GM18502 (cell line): ENCODE results near the gene TEKTIP1.
"Not testable (repeated sequence)": the region's sequence is repeated elsewhere in the genome, so short reads cannot be mapped to it uniquely, and the experiment has no call there.

Experiments
- ATAC-seq: cut with Tn5 transposase; IDR thresholded peaks from one replicate; pipeline ENCODE4 v1.9.1; 2021; ENCODE audit warnings: mild to moderate bottlenecking; ENCODE audit not compliant: unreplicated experiment, poor library complexity

Gene TEKTIP1

DNA sequence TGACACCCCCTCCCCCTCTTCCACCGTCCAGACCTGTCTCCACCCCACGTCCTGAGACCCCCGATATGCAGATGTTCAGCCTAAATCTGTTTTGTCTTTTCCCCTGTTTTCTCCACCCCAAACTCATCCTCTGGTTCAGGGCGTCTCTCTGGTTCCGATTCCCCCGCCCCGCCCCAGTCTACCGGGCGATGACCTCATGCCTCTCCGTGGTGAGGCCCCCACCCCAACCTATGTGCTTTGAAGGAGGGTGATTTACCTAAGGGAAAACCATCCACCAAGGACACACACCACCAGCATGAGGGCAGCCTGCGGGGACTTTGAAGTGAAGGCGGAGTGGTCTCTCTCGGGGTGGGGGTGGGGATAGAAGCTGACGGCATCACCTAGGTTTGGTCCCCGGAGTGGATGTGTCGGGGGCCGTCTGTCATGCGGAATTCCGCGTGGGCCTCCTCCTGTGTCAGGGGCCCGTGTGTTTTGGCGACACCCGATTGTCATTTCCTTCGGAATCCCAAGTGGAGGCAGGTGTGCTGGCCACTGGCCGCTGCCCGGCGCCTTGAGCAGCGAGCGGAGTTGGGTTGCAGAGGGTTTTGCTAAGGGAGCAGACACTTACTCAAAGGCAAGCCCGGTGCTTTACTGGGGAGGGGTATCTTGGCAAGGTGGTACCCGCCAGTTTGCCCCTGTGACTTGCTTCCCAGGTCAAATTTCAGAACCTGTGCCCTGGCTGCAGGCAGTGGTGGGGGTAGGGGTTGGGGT lies 31.4 kb upstream of the TEKTIP1 start:
- ATAC-seq, result no peak

DNA sequence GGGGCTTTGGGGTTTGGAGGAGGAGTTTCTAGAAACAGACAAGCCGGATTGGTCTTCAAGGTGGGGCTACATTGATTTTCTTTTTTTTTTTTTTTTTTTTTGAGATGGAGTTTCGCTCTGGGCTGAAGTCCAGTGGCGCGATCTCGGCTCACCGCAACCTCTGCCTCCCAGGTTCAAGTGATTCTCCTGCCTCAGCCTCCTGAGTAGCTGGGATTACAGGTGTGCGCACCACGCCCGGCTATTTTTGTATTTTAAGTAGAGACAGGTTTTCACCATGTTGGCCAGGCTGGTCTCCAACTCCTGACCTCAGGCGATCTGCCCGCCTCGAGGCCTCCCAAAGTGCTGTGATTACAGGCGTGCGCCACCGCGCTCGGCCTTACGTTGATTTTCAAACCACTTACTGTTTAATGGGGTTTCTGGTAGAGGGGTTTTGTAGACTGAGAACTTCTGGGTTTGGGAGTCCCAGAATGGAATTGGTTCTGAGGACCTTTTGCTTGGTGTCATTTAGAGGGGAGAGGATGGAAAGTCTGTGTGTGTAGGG lies 30.8 kb upstream of the TEKTIP1 start:
- not testable (repeated sequence) for ATAC-seq

DNA sequence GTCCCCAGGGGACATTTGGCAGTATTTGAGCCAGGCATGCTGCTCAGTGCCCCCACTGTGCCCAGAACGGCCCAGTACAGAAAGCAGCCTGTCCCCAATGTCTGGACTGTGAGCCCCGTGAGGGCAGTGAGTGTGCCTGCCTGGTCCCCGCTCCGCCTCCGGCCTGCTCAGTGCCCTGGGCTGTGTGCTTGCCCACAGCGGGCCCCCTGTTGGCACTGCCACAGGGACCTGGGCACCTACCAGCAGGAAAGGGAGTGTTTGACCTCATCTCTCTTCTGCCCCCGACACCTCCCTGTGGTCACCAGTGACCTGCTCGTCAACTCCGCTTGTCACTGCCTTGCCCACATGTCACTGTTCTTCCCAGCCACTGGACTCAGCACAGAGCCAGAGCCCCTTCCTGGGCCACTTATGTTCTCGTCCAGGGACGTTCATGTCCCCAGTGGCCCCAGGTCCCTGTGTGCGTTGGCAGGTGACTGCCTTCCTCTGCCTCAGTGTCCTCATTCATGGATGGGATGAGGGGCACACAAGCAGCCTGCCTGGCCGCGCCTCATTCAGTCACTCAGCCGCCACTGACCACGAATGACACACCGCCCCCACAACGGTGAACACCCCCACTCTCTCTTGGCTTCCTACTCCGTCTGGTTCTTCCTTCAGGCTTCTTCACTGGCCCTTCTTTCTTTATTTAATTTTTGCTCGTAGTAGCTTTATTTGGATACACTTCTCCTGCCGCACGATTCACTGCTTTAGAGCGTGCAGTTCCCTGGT lies 30.0 kb upstream of the TEKTIP1 start:
- ATAC-seq, result no peak

DNA sequence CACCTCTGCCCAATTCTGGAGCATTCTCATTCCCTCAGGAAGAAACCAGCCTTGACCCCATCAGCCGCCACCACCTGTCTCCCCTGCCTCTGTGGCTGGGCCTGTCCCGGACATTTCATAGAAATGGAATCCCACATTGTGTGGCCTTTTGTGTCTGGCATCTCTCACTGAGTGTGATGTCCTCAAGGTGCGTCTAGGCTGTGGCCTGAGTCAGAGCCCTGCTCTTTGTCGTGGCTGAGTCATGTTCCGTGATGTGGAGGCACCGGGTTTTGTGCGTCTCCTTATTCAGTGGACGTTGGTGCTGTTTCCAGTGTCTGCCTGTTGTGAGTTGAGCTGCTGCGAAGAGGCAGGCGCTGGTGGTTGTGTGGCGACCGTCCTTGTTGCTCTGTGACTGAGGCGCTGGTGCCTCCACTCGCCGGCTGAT lies 29.4 kb upstream of the TEKTIP1 start:
- ATAC-seq, result no peak

DNA sequence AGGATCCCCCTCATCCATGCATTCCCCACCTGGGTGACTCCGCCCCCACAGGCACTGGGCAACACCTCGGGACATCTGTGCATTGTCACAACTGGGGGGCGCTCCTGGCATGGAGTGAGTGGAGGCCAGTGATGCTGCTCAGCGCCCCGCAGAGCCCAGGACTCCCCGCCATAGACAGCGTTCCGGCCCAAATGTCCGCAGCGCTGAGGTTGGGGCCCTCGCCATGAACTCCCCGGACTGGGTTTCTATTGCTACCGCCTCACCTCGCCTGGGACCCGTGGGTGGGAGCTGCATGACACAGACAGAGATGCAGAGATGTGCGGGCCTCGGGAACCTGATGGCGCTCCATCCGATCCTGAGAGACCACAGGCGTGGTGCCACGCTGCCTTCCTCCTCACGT lies 28.2 kb upstream of the TEKTIP1 start:
- no peak for ATAC-seq

DNA sequence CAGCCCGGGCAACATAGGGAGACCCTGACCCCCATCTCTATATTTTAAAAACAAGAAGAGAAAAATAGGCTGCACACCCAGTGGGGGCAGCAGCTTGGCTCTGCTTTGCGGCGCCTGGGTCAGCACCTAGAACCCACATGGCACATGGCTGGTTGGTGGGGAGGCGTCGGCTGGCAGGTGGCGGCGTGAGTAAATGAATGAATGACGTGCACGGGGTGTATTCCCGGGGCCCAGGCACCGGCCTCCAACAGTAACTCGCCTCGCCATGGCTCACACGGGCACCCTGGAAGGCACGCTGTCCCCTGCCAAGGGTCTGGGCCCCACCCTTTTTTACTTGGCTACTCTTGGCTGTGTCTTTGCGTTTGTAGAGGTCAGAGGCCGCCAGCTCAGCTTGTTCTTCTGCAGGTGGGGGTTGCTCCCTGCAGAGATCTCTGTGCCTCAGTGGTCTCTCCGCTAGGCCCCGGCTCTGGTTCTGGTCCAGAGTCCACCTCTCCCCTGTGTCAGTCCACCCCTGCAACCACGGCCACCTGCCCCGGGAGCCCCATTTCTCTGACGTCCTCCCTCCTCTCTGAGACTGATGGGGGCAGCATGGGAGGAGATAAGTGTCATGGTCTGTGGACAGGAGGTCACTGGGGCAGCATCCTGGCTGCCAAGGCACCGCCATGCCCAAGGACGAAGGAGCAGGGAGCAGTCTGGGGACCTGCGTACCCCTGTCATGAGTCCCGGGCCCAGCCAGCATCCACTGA lies 27.3 kb upstream of the TEKTIP1 start:
- ATAC-seq, result no peak

DNA sequence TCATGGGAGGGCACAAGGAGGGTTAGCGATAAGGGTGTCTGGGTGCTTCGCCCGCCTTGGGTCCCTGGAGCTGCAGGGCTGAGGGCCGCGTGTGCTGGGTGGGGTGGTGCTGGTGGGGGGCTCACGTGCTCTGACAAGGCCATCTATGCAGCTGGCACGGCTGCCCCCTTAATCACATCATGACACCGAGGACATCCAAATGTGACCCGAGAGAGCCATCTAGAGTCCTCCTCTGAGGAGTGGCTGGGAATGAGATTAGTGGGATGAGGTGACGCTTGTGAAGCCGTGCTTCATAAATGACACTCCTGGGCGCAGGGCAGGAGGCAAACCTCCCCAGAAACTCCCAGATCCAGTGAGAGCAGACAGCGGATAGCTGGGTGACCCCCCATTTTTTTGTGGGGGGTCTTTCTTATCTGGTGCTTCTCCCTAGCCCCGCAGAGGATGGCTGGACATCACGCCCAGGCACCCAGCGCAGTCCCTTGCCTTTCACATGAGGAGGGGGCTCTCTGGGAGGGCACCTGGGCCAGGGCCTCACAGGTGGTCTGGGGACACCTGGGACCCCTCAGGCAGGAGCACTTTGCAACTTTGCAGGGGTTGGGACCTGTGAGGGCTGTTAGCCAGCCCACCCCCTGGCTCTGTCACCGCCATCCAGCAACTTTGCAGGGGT lies 26.3 kb upstream of the TEKTIP1 start:
- no peak for ATAC-seq

DNA sequence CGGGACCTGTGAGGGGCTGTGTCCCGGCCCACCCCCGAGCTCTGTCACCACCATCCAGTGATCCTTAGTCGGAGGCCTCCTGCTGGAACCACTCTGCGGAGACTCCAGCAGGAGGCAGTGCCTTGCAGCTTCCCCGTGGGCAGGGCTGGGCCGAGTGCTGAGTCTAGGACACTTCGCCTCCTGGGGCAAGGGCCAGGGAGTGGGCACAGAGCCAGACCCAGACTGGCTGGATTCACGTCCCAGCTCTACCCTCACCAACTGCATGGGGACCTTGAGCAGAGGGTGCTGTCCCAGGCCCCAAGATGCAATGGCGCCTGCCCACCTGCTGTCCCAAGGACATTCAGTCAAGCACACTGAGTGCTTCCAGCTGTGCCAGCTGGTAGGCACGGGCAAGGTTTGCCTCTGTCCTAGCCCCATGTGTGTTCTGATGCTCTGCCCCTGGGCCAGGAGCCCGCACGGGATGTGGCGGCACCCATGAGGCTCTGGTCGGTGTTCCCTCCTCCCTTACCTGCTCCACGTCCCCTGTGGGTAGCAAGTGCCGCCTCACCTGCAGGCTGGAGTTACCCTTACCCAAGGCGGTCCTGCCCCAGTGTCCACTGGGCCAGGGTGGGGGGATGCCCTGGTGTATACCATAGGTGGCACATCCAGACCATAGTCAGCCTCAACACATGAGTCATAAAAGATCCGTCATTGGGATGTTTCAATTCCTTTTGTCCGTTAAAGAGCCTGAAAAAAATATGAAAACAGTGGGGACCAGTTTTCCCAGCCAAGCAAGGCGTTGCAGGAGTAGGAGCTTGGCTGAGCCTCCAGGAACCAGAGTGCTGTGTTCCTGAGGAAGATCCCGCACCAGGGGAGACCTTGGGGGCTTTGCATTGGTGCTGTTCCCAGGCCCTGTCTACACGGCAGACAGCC lies 25.5 kb upstream of the TEKTIP1 start:
- no peak for ATAC-seq

DNA sequence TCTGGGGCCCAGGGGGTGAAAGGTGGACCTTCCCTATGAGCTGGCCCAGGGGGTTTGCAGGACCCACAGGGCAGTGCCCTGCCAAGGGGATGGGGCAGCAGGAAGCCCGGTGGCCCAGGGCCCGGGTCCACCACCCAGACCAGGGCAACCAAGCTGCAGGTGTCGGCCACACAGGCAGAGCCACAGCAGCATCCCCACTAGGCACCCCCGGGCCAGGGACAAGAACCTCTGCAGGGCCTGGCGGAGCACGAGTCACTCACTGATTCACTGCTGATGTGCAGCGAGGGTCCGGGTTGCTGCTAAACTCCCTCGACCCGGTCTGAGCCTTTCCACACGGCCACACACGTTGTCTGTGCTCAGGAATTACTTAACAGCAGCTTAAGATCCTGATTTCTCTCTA lies 24.0 kb upstream of the TEKTIP1 start:
- no peak for ATAC-seq

DNA sequence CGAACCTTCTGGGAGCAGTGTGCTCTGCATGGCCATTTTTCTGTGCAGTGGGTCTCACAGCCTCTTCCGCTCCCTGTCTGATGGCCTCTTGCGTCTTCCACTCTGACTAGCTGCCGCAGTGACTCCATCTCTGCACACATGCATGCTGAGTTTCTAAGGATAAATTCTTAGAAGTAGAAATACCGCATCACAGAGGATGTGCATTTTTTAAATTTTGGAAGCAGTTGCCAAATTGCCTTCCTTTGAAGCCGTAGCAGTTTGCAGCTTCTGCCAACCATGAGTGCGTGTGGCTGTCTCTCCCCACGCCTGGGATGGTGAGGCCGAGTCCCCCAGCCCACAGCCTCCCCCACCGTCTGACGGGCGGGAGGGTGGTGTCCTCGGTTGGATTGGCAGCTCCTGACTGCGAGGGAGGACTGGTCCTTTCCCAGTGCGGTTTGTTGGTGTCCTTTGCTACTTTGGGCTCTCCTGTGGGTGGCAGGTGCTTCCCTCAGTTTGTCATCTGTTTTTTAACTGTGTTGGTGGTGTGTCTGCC lies 23.0 kb upstream of the TEKTIP1 start:
- ATAC-seq, result no peak

DNA sequence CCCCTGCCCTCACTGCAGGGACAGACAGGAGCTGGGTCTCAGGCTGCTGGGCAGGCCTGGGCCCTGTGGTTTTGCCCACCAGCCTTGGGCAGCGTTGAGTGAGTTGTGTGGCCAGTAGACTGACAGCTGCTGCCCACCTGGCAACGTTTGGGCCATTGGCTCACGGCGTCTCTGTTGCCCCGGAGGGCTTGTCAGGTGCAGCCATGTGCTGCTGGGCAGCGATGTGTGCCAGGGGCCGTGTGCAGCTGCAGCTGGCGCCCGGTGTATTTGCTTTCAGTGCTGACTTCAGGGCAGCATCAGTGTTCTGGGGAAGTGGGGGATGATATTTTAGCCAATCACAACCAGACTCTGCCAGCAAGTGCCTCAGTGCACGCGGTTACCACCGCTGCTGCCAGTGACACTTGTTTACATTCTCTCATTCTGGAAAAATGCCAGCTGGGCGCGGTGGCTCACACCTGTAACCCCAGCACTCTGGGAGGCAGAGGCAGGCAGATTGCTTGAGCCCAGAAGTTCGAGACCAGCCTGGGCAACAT lies 22.2 kb upstream of the TEKTIP1 start:
- no peak for ATAC-seq

DNA sequence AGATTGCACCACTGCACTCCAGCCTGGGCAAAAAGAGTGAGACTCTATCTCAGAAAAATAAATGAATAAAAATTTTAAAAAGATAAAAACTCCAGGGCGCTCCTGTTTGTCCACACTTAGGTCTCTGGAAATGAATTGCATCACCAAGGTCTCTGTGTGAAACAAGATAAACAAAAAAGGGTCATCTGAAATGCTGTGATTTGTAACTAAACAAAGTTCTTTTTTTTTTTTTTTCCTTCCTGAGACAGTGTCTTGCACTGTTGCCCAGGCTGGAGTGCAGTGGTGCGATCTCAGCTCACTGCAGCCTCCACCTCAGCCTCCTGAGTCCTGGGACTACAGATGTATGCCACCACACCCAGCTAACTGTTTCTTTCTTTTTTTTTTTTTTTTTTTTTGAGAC lies 21.3 kb upstream of the TEKTIP1 start:
- no peak for ATAC-seq

DNA sequence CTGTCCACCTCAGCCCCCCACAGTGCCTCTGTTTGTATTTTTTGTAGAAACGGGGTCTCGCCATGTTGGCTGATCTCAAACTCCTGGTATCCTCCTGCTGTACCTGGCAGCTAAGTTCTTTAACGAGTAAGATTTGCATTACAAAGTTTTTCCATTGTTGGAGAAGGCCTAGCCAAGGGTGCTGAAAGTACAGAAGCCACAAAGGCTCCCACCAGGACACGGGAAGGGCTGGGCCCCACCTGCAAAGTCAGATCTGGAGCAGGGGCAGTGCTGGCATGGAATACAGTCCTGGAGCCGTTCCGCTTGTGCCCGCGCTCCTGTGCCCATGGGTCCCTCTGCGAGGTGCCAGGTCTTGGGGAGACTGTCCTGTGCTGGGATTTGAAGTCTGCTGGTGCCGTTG lies 20.7 kb upstream of the TEKTIP1 start:
- ATAC-seq, result no peak

DNA sequence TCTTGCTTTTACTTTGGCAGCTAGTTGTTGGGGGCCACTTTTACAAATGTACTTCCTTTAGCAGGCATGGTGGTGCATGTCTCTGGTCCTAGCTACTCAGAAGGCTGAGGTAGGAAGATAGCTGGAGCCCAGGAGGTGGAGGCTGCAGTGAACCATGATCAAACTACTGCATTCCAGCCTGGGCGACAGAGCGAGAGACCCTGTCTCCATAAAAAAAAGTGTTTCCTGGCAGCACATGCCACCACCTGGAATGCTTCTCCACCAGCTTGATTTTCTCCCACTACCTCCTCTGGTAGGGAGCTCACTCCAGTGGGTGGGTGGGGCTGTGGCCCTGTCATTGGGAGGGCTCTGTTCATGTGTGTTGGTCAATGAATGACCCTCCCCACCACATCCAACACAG lies 20.3 kb upstream of the TEKTIP1 start:
- ATAC-seq, result no peak

DNA sequence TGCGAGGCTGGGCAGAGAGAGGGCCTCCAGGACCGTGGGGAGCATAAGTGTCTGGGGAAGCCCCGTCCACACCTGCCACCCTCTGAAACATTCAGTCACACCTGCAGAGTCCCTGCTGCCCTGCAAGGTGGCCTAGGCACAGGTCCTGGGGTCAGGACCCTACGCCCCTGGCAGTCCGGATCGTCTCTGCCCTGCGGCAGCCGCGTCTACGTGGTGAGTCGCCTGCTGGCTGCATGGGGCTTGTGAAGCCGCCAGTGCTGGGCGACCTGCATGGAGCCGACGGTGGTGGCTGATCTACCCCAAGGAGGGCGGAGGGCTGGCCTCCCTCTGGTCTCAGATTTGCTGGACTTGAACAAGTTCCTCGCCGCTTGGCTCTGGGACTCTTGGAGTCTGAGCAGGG lies 19.8 kb upstream of the TEKTIP1 start:
- ATAC-seq, result no peak

DNA sequence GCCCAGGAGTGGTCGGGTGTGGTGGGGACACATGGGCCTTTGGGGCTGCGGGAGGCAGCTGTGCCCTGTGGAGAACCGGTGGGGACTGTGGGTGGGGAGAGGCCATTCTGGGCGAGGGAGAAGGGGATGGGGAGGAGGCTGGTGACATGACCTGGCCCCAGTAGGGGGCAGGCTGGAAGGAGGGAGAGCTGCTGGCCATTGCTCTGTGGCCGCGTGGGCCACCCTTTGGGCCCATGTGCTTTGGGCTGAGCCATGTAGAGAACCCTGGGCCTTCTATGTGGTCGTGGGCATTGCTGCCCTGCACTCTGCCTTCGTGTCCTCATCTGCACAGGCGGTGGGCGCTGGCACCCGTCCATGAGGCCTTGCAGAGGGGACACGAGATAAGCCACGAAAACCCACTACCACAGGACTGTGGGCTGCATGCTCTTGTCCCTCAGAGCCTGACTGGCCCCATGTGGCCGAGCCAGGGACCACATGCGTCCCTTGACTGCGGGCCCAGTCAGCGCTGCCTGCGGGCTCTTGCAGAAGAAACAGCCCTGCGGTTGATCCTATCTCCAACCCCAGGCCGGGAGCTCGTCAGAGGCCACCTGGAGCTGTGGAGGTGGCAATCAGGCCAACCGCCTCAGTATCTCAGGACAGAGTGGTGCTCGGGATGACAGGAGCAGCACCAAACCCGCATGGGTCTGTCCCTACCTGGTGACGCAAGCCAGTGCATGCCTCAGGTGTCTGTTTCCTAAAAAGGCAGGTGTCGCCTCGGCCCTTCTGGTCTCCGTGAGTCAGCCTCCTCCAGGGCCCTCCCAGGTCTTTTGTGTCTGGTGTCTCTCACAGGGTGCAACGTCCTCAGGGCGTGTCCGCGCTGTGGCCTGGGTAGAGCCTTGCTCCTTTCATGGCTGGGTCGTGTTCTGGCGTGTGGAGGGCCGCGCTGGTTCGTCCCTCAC lies 18.5 kb upstream of the TEKTIP1 start:
- no peak for ATAC-seq

DNA sequence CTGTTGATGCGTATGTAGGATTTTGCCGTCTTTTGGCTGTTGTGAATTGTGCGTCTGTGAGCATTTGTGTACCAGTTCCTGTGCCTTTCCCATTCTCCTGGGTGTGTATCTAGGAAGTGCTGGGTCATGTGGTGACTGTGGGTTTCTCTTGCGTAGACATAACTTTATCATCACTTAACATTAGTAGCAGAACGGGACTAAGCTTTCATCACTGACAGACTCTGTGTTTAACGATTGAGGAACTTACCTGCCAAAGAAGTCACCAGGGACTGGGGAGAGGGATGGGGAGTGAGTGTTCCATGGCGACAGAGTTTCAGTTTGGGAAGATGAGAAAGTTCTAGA lies 17.9 kb upstream of the TEKTIP1 start:
- no peak for ATAC-seq
